Activated CD8-positive, alpha-beta memory T cell treated with anti-CD3 and anti-CD28 coated beads, Interleukin-2, amount 50 U/mL, for 48 hours (primary cell): Measurements from ENCODE around the gene CAPZA3.
"Not testable (repeated sequence)": the region's sequence is repeated elsewhere in the genome, so short reads cannot be mapped to it uniquely, and the experiment has no call there.

ENCODE experiments used
- DNase-seq: peaks from one replicate; pipeline ENCODE4 v3.0.0-alpha.2; 2020

CAPZA3 gene

GRCh38 chr12:18737819-18738218 is at the start of gene CAPZA3, which contains the start of gene PLCZ1:
Gene CAPZA3 (plus strand): TSS chr12:18738119. CDS start chr12:18738269, 150 bp downstream.
Gene PLCZ1 (minus strand): TSS chr12:18738012. CDS start chr12:18737371, 641 bp downstream.
- no peak for DNase-seq

GRCh38 chr12:18689771-18690170 is 48.1 kb upstream of the CAPZA3 start:
- no peak for DNase-seq

GRCh38 chr12:18690653-18691052 is 47.3 kb upstream of the CAPZA3 start:
- no peak for DNase-seq

- not testable (repeated sequence) for DNase-seq
Measured at GRCh38 chr12:18693986-18694385, 43.9 kb upstream of the CAPZA3 start.

GRCh38 chr12:18696971-18697602 is 40.8 kb upstream of the CAPZA3 start:
- DNase-seq = no peak

- no peak for DNase-seq
Measured at GRCh38 chr12:18700271-18700670, 37.6 kb upstream of the CAPZA3 start.

GRCh38 chr12:18703321-18703720 is 34.6 kb upstream of the CAPZA3 start:
- no peak for DNase-seq

- DNase-seq = no peak
Measured at GRCh38 chr12:18703911-18704310, 34.0 kb upstream of the CAPZA3 start.

- DNase-seq = no peak
Measured at GRCh38 chr12:18706798-18707197, 31.1 kb upstream of the CAPZA3 start.

GRCh38 chr12:18716236-18716635 is 21.7 kb upstream of the CAPZA3 start:
- no peak for DNase-seq

- DNase-seq = no peak
Measured at GRCh38 chr12:18718462-18718861, 19.5 kb upstream of the CAPZA3 start.

- DNase-seq = no peak
Measured at GRCh38 chr12:18719922-18720510, 17.9 kb upstream of the CAPZA3 start.

- no peak for DNase-seq
Measured at GRCh38 chr12:18720690-18721089, 17.2 kb upstream of the CAPZA3 start.

- no peak for DNase-seq
Measured at GRCh38 chr12:18721452-18721851, 16.5 kb upstream of the CAPZA3 start.

- DNase-seq = no peak
Measured at GRCh38 chr12:18723752-18724151, 14.2 kb upstream of the CAPZA3 start.

- DNase-seq = no peak
Measured at GRCh38 chr12:18731156-18731555, 6.8 kb upstream of the CAPZA3 start.

- no peak for DNase-seq
Measured at GRCh38 chr12:18747895-18748294, 10.0 kb downstream of the CAPZA3 start.

- no peak for DNase-seq
Measured at GRCh38 chr12:18749386-18749957, 11.6 kb downstream of the CAPZA3 start.

GRCh38 chr12:18750085-18750484 is 12.2 kb downstream of the CAPZA3 start:
- DNase-seq = no peak

GRCh38 chr12:18751866-18752265 is 13.9 kb downstream of the CAPZA3 start:
- DNase-seq = no peak

GRCh38 chr12:18752280-18752920 is 14.5 kb downstream of the CAPZA3 start:
- no peak for DNase-seq

GRCh38 chr12:18752947-18753346 is 15.0 kb downstream of the CAPZA3 start:
- DNase-seq = no peak

- DNase-seq = no peak
Measured at GRCh38 chr12:18753481-18754123, 15.7 kb downstream of the CAPZA3 start.
